T-cell (primary cell): ENCODE measurements around the gene KRT77. TPM values are rescaled to one million over a fixed set of nuclear protein-coding genes. Genes with fewer than 3 reads are reported as not detected.

Source experiments
- ATAC-seq, 4 experiments: fragments of 200-7000 bp in 3 of 4; fragments of 150-1000 bp in 1 of 4; cut with Tn5 transposase; replicated peaks in 1 of 4; 1 replicate in 3 of 4; 2 replicates in 1 of 4; pipeline ENCODE4 v1.10.0; 2021; ENCODE audit warnings: moderate library complexity in 3 of 4, mild to moderate bottlenecking in 2 of 4, moderate number of reproducible peaks in 1 of 4
- CTCF ChIA-PET, 2 donors: fragments of 300-600 bp; sonication (Branson Sonifier 250); formaldehyde crosslinking; loops; one replicate each; lab custom pipeline; 2022; ENCODE audit warnings: antibody characterized with exemption in 2 of 2; lab: Charles Lee
- POLR2A ChIA-PET, 2 donors: fragments of 300-600 bp; sonication (Branson Sonifier 250); formaldehyde crosslinking; loops; one replicate each; lab custom pipeline; 2022; ENCODE audit warnings: antibody characterized with exemption in 2 of 2; lab: Charles Lee
- DNase-seq, 35 experiments: peaks; one replicate each; pipeline versions ENCODE4 v3.0.0 to v3.0.0-alpha.2; 2013 to 2023
- H3K27ac ChIP-seq: one replicate; pipeline ENCODE4 v1.5.1; 2013; ENCODE audit warnings: low read length
- H3K27me3 ChIP-seq, 2 experiments: replicated peaks in 1 of 2; 1 replicate in 1 of 2; 2 replicates in 1 of 2; pipeline versions ENCODE4 v1.6.1 to v1.7.0; 2013; ENCODE audit warnings: low read length in 1 of 2, mixed read lengths in 1 of 2; ENCODE audit not compliant: control insufficient read depth in 2 of 2, insufficient read depth in 2 of 2; ENCODE audit errors: extremely low read depth in 1 of 2
- H3K36me3 ChIP-seq, 2 donors: 1 replicate in 1 of 2; 2 replicates in 1 of 2; pipeline versions ENCODE4 v1.6.1 to v1.7.0; 2013; ENCODE audit warnings: low read length in 1 of 2; ENCODE audit not compliant: control insufficient read depth in 2 of 2, insufficient read depth in 1 of 2; ENCODE audit errors: extremely low read depth in 1 of 2
- H3K4me1 ChIP-seq, 2 experiments: 1 replicate in 1 of 2; 2 replicates in 1 of 2; pipeline versions ENCODE4 v1.6.1 to v1.7.0; 2013; ENCODE audit warnings: low read length in 2 of 2, mixed read lengths in 1 of 2; ENCODE audit not compliant: insufficient read depth in 2 of 2, control insufficient read depth in 1 of 2; ENCODE audit errors: extremely low read depth in 1 of 2
- H3K4me3 ChIP-seq, 2 donors: 1 replicate in 1 of 2; 2 replicates in 1 of 2; pipeline versions ENCODE4 v1.5.1 to v1.7.0; 2013; ENCODE audit warnings: mild to moderate bottlenecking in 2 of 2, low read length in 1 of 2, moderate library complexity in 1 of 2; ENCODE audit not compliant: control insufficient read depth in 1 of 2; ENCODE audit errors: extremely low read depth in 1 of 2
- H3K9me3 ChIP-seq: 2 replicates; pipeline ENCODE4 v1.7.0; 2013
- H3K27ac Mint-ChIP-seq, 2 donors: one replicate each; pipeline ENCODE4 v1.8.0; 2020 to 2021; ENCODE audit warnings: mild to moderate bottlenecking in 2 of 2, mixed read lengths in 2 of 2
- H3K27me3 Mint-ChIP-seq, 2 donors: one replicate each; pipeline ENCODE4 v1.8.0; 2021 to 2022; ENCODE audit warnings: mixed read lengths in 2 of 2
- H3K36me3 Mint-ChIP-seq: one replicate; pipeline ENCODE4 v1.8.0; 2021; ENCODE audit warnings: mixed read lengths
- H3K4me1 Mint-ChIP-seq, 3 donors: one replicate each; pipeline ENCODE4 v1.8.0; 2020 to 2022; ENCODE audit warnings: mixed read lengths in 3 of 3, mild to moderate bottlenecking in 1 of 3
- H3K4me3 Mint-ChIP-seq, 3 donors: one replicate each; pipeline ENCODE4 v1.8.0; 2020 to 2022; ENCODE audit warnings: mild to moderate bottlenecking in 3 of 3, mixed read lengths in 3 of 3, moderate library complexity in 3 of 3
- H3K9me3 Mint-ChIP-seq, 3 donors: one replicate each; pipeline ENCODE4 v1.8.0; 2020 to 2022; ENCODE audit warnings: mixed read lengths in 3 of 3
- WGBS: methylation state at CpG from one replicate; pipeline ENCODE4 v1.1.5; 2013; ENCODE audit warnings: missing lambda C conversion rate; ENCODE audit not compliant: insufficient coverage; 5-methylcytosine and 5-hydroxymethylcytosine counted together
- total RNA-seq, 35 experiments: library from RNA in 6 of 35; stranded (reverse) in 6 of 35; fragments of 120-200 nt in 1 of 35; gene quantifications; one replicate each; pipeline versions ENCODE4 v1.2.1 to v1.2.4 and lab custom pipeline; 2013 to 2026

Gene KRT77
- total RNA-seq, 5 donors from 2014 or later (not counting 1 experiment from before 2014, with no cell fraction given) = not detected

DNA sequence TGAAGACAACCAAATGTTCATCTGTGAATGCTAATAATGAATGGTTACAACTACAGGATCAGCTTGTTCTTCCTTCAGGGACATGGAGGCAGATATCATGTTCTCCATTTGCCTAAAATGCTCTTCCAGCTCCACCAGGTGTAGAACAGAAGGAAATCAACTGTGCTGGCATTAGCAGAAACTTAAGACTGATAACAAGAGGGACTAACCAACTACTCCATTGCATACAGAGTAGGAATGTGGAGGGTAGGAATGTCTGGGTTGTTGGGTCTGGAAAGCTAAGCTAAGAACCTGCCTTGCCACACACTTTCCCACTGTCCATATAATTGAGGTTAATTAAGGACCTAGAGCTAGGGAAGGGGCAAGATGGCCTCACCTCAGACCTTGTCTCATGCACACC is 39.9 kb downstream of the KRT77 start:
- H3K27ac ChIP-seq = no peak overlapping the region
- no peaks in the 10 kb centered on the region for H3K36me3 Mint-ChIP-seq
- H3K27ac Mint-ChIP-seq = no peak overlapping the region
- ATAC-seq = no peak
- no peaks in the 10 kb centered on the region for H3K36me3 ChIP-seq
- H3K4me1 ChIP-seq = peaks cover 3 to 8% of the 10 kb centered on the region in 2 experiments
- H3K4me3 Mint-ChIP-seq = no peak overlapping the region
- no peak for DNase-seq
- H3K9me3 ChIP-seq = no peaks in the 10 kb centered on the region
- no peaks in the 10 kb centered on the region for H3K9me3 Mint-ChIP-seq
- H3K27me3 Mint-ChIP-seq = no peaks in the 10 kb centered on the region
- ChIA-PET CTCF (interaction anchor here in 1 of 2 donors (0.7 kb wide), 1 partner anchor 17 kb away, joined by 3 read pairs; the partner anchor contains the start of gene KRT1), POLR2A (no interaction called here)
- peaks cover 4 to 20% (median 13%) of the 10 kb centered on the region in 3 donors for H3K4me1 Mint-ChIP-seq
- H3K4me3 ChIP-seq = no peak overlapping the region
- peaks cover 0 to 7% of the 10 kb centered on the region in 2 experiments for H3K27me3 ChIP-seq

DNA sequence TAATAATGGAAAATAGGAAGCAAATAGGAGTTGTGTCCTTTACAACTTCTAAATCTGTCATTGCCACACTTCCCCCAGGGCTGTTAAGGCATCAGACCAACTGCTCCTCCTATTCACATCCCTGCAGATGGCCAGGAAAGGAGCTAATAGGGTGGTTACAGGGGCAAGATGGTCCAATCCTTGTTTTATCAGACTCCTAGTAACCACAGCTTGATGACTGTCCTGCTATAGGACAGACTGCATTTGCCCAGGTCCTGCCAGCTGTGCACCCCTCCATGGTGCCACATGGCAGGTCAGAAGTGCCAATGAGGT is 40.5 kb downstream of the KRT77 start:
- Mint-ChIP-seq H3K27ac (no peak overlapping the region), H3K4me1 (peaks cover 4 to 20% (median 13%) of the 10 kb centered on the region in 3 donors), H3K4me3 (no peak overlapping the region), H3K27me3 (no peaks in the 10 kb centered on the region), H3K36me3 (no peaks in the 10 kb centered on the region), H3K9me3 (no peaks in the 10 kb centered on the region)
- Histone ChIP-seq H3K27me3 (peaks cover 0 to 9% of the 10 kb centered on the region in 2 experiments), H3K36me3 (no peaks in the 10 kb centered on the region), H3K27ac (no peak overlapping the region), H3K9me3 (no peaks in the 10 kb centered on the region), H3K4me1 (peaks cover 3 to 8% of the 10 kb centered on the region in 2 experiments), H3K4me3 (no peak overlapping the region)
- ChIA-PET CTCF (no interaction called here), POLR2A (no interaction called here)
- DNase-seq (no peak), ATAC-seq (no peak)

GRCh38 chr12:52662093-52662917 is 41.0 kb downstream of the KRT77 start:
- H3K9me3 Mint-ChIP-seq = no peaks in the 10 kb centered on the region
- no peaks in the 10 kb centered on the region for H3K36me3 ChIP-seq
- ATAC-seq (no peak), DNase-seq (no peak)
- 59% methylated on average over 4 of the region's 10 CpGs for WGBS
- H3K27me3 ChIP-seq = peaks cover 0 to 9% of the 10 kb centered on the region in 2 experiments
- no peaks in the 10 kb centered on the region for H3K36me3 Mint-ChIP-seq
- no peak overlapping the region for H3K4me3 Mint-ChIP-seq
- no peak overlapping the region for H3K27ac Mint-ChIP-seq
- no peaks in the 10 kb centered on the region for H3K27me3 Mint-ChIP-seq
- H3K9me3 ChIP-seq = no peaks in the 10 kb centered on the region
- POLR2A ChIA-PET = no interaction called here
- H3K4me1 Mint-ChIP-seq = peaks cover 4 to 20% (median 13%) of the 10 kb centered on the region in 3 donors
- peaks cover 3 to 8% of the 10 kb centered on the region in 2 experiments for H3K4me1 ChIP-seq
- H3K4me3 ChIP-seq = no peak overlapping the region
- no peak overlapping the region for H3K27ac ChIP-seq
- CTCF ChIA-PET = no interaction called here

DNA sequence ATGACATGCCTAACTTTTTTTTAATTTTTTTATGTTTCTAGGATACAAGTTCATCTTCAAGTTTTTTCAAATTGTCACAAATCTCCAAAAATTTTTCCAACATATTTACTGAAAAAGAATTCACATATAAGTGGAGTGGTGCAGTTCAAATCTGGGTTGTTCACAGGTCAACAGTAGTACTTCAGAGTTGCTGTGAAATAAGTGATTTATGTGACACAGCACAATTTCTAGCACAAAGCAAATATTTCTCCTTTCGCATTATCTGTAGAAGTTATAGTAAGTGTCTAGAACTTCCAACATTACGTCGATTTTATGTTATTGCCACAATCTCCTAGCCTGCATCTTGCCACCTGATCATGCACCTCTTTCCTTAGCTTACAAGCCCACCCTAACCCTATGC is 41.7 kb downstream of the KRT77 start:
- ATAC-seq = no peak
- Mint-ChIP-seq H3K27ac (no peak overlapping the region), H3K27me3 (peaks cover 0 to 1% of the 10 kb centered on the region in 2 donors), H3K4me1 (peaks cover 5 to 24% (median 13%) of the 10 kb centered on the region in 3 donors), H3K36me3 (no peaks in the 10 kb centered on the region), H3K4me3 (no peak overlapping the region), H3K9me3 (no peaks in the 10 kb centered on the region)
- H3K36me3 ChIP-seq = no peaks in the 10 kb centered on the region
- WGBS = 100% methylated on average over 2 of the region's 3 CpGs
- POLR2A ChIA-PET = no interaction called here
- CTCF ChIA-PET = no interaction called here
- H3K27me3 ChIP-seq = peaks cover 0 to 9% of the 10 kb centered on the region in 2 experiments
- H3K27ac ChIP-seq = no peak overlapping the region
- DNase-seq = no peak
- H3K9me3 ChIP-seq = no peaks in the 10 kb centered on the region
- H3K4me3 ChIP-seq = no peak overlapping the region
- H3K4me1 ChIP-seq = peaks cover 3 to 8% of the 10 kb centered on the region in 2 experiments

DNA sequence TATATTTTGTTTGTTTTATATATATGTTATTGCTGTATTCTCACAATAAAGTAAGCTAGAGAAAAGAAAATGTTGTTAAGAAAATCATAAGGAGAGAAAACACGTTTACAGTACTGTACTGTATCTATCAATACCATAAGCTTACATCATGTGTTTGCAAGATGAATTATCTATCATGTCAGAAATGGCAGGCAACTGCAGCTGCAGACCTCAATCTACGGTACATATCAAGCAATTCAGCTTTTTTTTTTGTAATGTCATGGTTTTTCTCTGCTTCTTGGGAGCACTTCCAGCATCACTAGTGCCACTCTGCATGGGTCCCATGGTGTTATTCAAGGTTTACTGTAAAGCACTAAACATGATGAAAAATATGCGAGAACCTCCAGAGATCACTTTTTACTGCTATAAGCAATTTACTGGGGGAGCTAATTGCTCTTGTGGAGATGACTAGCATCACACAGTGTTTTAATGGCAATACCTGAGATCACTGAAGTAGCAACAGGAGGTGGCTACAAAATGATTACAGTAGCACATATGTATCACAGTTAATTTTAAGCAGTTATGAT is 42.3 kb downstream of the KRT77 start:
- whole genome bisulfite sequencing = 100% methylated on average over 1 of the region's 3 CpGs

GRCh38 chr12:52659951-52660350 is 43.4 kb downstream of the KRT77 start:
- no peaks in the 10 kb centered on the region for H3K36me3 ChIP-seq
- Mint-ChIP-seq H3K9me3 (no peaks in the 10 kb centered on the region), H3K27ac (no peak overlapping the region), H3K4me1 (peaks cover 9 to 30% (median 20%) of the 10 kb centered on the region in 3 donors), H3K27me3 (peaks cover 0 to 9% of the 10 kb centered on the region in 2 donors), H3K36me3 (no peaks in the 10 kb centered on the region), H3K4me3 (no peak overlapping the region)
- CTCF ChIA-PET = no interaction called here
- H3K27me3 ChIP-seq = peaks cover 0 to 18% of the 10 kb centered on the region in 2 experiments
- no peaks in the 10 kb centered on the region for H3K9me3 ChIP-seq
- POLR2A ChIA-PET = no interaction called here
- peaks cover 3 to 8% of the 10 kb centered on the region in 2 experiments for H3K4me1 ChIP-seq
- DNase-seq = no peak
- no peak overlapping the region for H3K4me3 ChIP-seq
- H3K27ac ChIP-seq = no peak overlapping the region
- ATAC-seq = no peak
- WGBS = 82% methylated on average over 2 of the region's 4 CpGs

More for the DNA sequence above, 42.3 kb downstream of the KRT77 start:
- no peak for DNase-seq
- Histone ChIP-seq H3K36me3 (no peaks in the 10 kb centered on the region), H3K27me3 (peaks cover 0 to 9% of the 10 kb centered on the region in 2 experiments), H3K4me1 (peaks cover 3 to 8% of the 10 kb centered on the region in 2 experiments), H3K27ac (no peak overlapping the region), H3K9me3 (no peaks in the 10 kb centered on the region), H3K4me3 (no peak overlapping the region)
- Mint-ChIP-seq H3K36me3 (no peaks in the 10 kb centered on the region), H3K4me1 (peaks cover 9 to 30% (median 17%) of the 10 kb centered on the region in 3 donors), H3K9me3 (no peaks in the 10 kb centered on the region), H3K27me3 (peaks cover 0 to 5% of the 10 kb centered on the region in 2 donors), H3K4me3 (no peak overlapping the region), H3K27ac (no peak overlapping the region)
- ATAC-seq = no peak
- ChIA-PET CTCF (interaction anchor here in 1 of 2 donors (0.6 kb wide), 1 partner anchor 12 kb away, joined by 3 read pairs; no protein-coding TSS in a partner anchor), POLR2A (no interaction called here)
